GM21723 (cell line): Measurements from ENCODE around the gene IFI27L2.
"Not testable (repeated sequence)": the region's sequence is repeated elsewhere in the genome, so short reads cannot be mapped to it uniquely, and the experiment has no call there.

Experiments used
- ATAC-seq: cut with Tn5 transposase; IDR thresholded peaks from one replicate; pipeline ENCODE4 v1.9.1; 2021; ENCODE audit warnings: mild to moderate bottlenecking, moderate library complexity; ENCODE audit not compliant: unreplicated experiment

The IFI27L2 gene, protein sequence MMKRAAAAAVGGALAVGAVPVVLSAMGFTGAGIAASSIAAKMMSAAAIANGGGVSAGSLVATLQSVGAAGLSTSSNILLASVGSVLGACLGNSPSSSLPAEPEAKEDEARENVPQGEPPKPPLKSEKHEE

GRCh38 chr14:94129111-94129757, at the start of gene IFI27L2:
Gene IFI27L2 (minus strand): TSS chr14:94129604. CDS start chr14:94129564, 40 bp downstream.
- ATAC-seq = peak; percentile 94

DNA sequence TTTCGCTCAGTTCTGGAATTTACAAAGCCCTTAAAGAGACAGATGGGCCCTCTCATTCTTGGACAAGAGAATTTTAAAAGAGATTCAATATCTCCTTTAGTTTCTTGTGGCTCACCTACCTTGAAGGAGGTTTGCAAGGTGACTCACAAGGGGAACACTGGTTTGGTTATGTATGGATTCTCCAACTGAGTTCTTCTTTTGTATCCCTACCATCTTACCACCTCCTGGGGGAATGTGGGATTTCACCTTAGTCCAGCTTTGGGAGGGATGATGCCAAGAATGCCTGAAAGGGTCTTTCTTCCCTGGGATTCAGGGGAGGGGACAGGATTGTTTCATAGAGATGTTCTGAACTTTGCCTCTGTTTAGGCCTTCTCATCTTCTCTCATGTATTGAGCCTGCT, 48.4 kb upstream of the IFI27L2 start:
- ATAC-seq = no peak

GRCh38 chr14:94176808-94177207, 47.4 kb upstream of the IFI27L2 start:
- no peak for ATAC-seq

GRCh38 chr14:94175747-94176146, 46.3 kb upstream of the IFI27L2 start:
- no peak for ATAC-seq

- no peak for ATAC-seq
Observed at GRCh38 chr14:94175011-94175745, 45.8 kb upstream of the IFI27L2 start.

GRCh38 chr14:94174604-94175010, 45.2 kb upstream of the IFI27L2 start:
- ATAC-seq = no peak

- ATAC-seq = peak; percentile 83
Observed at GRCh38 chr14:94173885-94174603, 44.6 kb upstream of the IFI27L2 start, which contains the start of gene PPP4R4. Gene PPP4R4 (plus strand): TSS chr14:94174322. CDS start chr14:94174466, 144 bp downstream.

DNA sequence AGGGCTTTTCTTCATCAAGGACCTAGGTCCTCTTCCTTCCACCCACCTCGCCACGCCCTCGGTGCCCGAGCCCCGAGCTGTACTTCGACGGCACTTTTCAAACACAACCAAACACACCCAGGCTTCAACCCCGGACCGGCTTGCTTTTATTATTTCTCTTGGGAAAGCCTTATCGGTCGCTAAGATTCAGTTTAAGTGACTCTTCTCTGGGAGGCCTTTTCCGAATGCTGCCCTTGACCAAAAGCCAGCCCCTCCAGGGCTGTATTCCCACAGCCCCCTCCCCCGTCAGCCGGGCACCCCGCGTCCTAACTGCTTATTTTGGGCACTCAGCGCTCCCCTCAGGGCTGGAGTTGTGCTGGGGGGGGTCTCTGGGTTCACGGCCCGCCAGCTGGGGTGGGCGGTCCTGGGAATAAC, 44.1 kb upstream of the IFI27L2 start:
- peak; percentile 10 for ATAC-seq

DNA sequence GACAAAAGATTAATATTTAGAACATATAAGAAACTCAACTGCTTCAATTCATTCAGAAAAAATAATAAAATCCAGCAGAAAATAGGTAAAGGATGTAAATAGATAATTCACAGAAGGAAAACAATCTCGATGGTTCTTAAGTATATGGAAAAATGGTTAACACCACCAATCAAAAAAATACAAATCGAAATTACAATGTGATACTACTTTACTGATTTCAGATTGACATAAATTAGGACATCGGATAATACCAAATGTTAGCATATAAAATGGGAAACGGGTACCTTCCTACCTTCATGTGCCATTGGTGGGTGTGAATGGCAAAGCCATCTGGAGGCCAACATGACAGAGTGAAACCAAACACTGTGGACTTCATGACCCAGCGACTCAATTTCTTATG, 43.1 kb upstream of the IFI27L2 start:
- no peak for ATAC-seq

- no peak for ATAC-seq
Observed at GRCh38 chr14:94171208-94171607, 41.8 kb upstream of the IFI27L2 start.

GRCh38 chr14:94170136-94170535, 40.7 kb upstream of the IFI27L2 start:
- no peak for ATAC-seq

GRCh38 chr14:94165744-94166143, 36.3 kb upstream of the IFI27L2 start:
- no peak for ATAC-seq

DNA sequence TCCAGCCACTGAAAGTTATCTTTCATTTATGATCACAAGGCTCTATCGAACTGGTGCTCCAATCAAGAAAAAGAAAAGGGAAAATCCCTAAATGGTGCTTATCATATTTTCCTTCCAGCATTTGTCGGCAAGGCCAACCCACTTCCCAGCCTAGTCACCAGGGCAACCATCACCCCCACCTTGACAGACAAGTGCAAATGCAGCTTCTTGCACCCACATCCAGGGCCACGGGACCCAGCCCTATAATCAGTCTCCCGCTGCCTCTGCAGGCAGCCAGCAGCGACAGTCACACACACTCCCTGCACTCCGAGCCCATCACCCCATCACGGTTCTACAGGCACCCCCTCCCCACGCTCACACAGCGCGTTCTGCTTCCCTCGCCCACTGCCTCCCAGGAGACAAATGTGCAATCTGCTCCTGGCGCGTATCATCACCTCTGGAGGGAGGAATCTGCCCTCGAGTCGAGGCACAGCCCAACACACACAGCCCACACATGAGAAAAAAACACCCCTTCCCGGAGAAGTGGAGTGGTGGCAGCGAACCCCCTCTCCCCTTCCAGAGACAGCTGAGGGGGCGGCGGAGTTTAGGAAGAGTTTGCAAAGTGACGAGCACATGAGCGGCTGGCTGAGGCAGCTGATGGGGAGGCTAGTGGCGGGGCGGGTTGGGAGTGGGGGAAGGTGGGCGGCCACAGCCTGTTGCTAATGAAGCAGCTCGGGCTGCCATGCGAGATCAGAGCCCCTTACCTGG, 35.5 kb upstream of the IFI27L2 start:
- ATAC-seq = no peak

- ATAC-seq = no peak
Observed at GRCh38 chr14:94163796-94164195, 34.4 kb upstream of the IFI27L2 start.

DNA sequence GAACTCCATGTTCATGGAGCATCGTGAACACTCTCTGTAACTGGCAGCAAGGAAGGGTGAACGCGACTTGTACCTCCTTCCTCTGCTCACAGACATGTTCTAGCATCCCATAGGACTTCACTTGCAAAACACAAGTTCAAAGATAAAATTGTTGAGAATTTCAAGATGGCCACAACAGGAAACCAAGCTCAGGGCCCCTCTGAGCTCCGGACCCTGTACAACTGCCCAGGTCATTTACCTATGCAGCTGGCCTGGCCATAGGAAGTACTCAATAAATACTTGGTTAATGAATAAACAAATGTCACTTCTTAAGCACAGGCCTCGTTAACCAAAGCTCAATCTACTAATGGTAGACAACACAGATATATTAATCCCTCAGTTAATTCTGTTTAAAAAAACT, 33.1 kb upstream of the IFI27L2 start:
- no peak for ATAC-seq

- ATAC-seq = no peak
Observed at GRCh38 chr14:94161981-94162380, 32.6 kb upstream of the IFI27L2 start.

DNA sequence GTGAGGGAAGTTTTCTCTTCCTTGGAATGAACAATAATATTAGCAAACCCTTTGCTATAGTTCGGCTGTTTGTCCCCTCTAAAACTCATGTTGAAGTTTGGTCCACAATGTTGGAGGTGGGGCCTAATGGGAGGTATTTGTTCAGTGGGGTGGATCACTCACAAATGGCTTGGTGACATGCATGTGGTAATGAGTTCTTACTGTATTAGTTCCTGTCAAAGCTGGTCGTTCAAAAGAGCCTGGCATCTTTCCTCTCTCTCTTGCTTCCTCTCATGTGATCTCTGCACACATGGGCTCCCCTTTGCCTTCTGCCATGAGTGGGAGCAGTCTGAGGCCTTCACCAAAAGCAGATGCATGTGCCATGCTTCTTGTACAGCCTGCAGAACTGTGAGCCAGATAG, 31.7 kb upstream of the IFI27L2 start:
- ATAC-seq = no peak

- ATAC-seq = no peak
Observed at GRCh38 chr14:94158239-94158883, 29.0 kb upstream of the IFI27L2 start.

- no peak for ATAC-seq
Observed at GRCh38 chr14:94157197-94157596, 27.8 kb upstream of the IFI27L2 start.

DNA sequence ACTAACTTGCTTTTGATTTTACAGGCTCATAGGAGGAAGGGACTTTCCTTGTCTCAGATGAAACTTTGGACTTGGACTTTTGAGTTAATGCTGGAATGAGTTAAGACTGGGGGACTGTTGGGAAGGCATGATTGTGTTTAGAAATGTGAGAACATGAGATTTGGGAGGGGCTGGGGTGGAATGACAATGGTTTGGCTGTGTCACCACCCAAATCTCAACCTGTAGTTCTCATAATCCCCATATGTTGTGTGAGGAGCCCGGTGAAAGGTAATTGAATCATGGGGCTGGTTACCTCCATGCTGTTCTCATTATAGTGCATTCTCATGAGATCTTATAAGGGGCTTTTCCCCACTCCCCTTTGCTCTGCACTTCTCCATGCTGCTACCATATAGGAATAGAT, 26.7 kb upstream of the IFI27L2 start:
- ATAC-seq = not testable (repeated sequence)
